GM23338 (cell line): ENCODE measurements around the gene CSGALNACT2. TPM values are rescaled to one million over a fixed set of nuclear protein-coding genes. Genes with fewer than 3 reads are reported as not detected.

Experiments
- ATAC-seq: fragments of 200-7000 bp; cut with Tn5 transposase; 3 replicates; pipeline ENCODE4 v1.9.1; 2020
- DNase-seq: peaks from one replicate; pipeline ENCODE4 v3.0.0-alpha.2; 2015; ENCODE audit warnings: low spot score
- H2AFZ ChIP-seq: fragments of 200-600 bp; sonication (generic); 2 replicates; pipeline ENCODE4 v1.8.0; 2016; ENCODE audit warnings: antibody characterized with exemption, mild to moderate bottlenecking, moderate library complexity
- H3F3A ChIP-seq: fragments of 200-600 bp; sonication (generic); replicated peaks from 2 replicates; pipeline ENCODE4 v1.8.0; 2017; ENCODE audit warnings: antibody characterized with exemption, mixed run types, low read depth
- H3K27ac ChIP-seq: fragments of 200-600 bp; sonication (generic); 2 replicates; pipeline ENCODE4 v1.6.1; 2016; ENCODE audit warnings: low read depth
- H3K27me3 ChIP-seq: fragments of 200-600 bp; sonication (generic); 2 replicates; pipeline ENCODE4 v1.8.0; 2016; ENCODE audit warnings: mild to moderate bottlenecking, mixed run types, moderate library complexity; ENCODE audit not compliant: insufficient read depth
- H3K36me3 ChIP-seq: fragments of 200-600 bp; sonication (generic); 2 replicates; pipeline ENCODE4 v1.8.0; 2016; ENCODE audit warnings: mild to moderate bottlenecking; ENCODE audit not compliant: insufficient read depth
- H3K4me1 ChIP-seq: fragments of 200-600 bp; sonication (generic); 2 replicates; pipeline ENCODE4 v1.8.0; 2016; ENCODE audit warnings: mild to moderate bottlenecking, moderate library complexity; ENCODE audit not compliant: insufficient read depth
- H3K4me2 ChIP-seq: fragments of 200-600 bp; sonication (generic); 2 replicates; pipeline ENCODE4 v1.7.1; 2017; ENCODE audit warnings: mixed run types
- H3K4me3 ChIP-seq: fragments of 200-600 bp; sonication (generic); 2 replicates; pipeline ENCODE4 v1.6.1; 2016; ENCODE audit warnings: mixed run types
- H3K79me2 ChIP-seq: fragments of 200-600 bp; sonication (generic); replicated peaks from 2 replicates; pipeline ENCODE4 v1.8.0; 2017; ENCODE audit warnings: mild to moderate bottlenecking; ENCODE audit not compliant: insufficient read depth
- H3K9me2 ChIP-seq: fragments of 200-600 bp; sonication (generic); 2 replicates; pipeline ENCODE4 v1.8.0; 2017; ENCODE audit not compliant: insufficient read depth
- H4K20me1 ChIP-seq: fragments of 200-600 bp; sonication (generic); replicated peaks from 2 replicates; pipeline ENCODE4 v1.8.0; 2017; ENCODE audit warnings: mild to moderate bottlenecking; ENCODE audit not compliant: insufficient read depth
- H3K27ac Mint-ChIP-seq: 2 replicates; pipeline ENCODE4 v1.8.0; 2020; ENCODE audit warnings: inconsistent platforms, mild to moderate bottlenecking, moderate library complexity, mixed read lengths
- H3K27me3 Mint-ChIP-seq: 3 replicates; pipeline ENCODE4 v1.8.0; 2022; ENCODE audit warnings: low read depth, mild to moderate bottlenecking, moderate library complexity, mixed read lengths, inconsistent platforms; ENCODE audit not compliant: insufficient read depth, poor library complexity
- H3K36me3 Mint-ChIP-seq: 3 replicates; pipeline ENCODE4 v1.8.0; 2021; ENCODE audit warnings: low read depth, mild to moderate bottlenecking, inconsistent platforms, moderate library complexity, mixed read lengths
- H3K4me1 Mint-ChIP-seq: 3 replicates; pipeline ENCODE4 v1.8.0; 2020; ENCODE audit warnings: mild to moderate bottlenecking, inconsistent platforms, mixed read lengths
- H3K4me3 Mint-ChIP-seq: 3 replicates; pipeline ENCODE4 v1.8.0; 2021; ENCODE audit warnings: moderate library complexity, mild to moderate bottlenecking, inconsistent platforms, mixed read lengths
- H3K9me3 Mint-ChIP-seq: 3 replicates; pipeline ENCODE4 v1.8.0; 2020; ENCODE audit warnings: moderate library complexity, mild to moderate bottlenecking, inconsistent platforms, mixed read lengths
- EZH2 ChIP-seq: fragments of 200-600 bp; sonication (generic); IDR thresholded peaks from one replicate; pipeline ENCODE4 v1.8.0; 2017; ENCODE audit warnings: antibody characterized with exemption, mild to moderate bottlenecking, low read depth; ENCODE audit not compliant: unreplicated experiment
- EZH2phosphoT487 ChIP-seq: fragments of 200-600 bp; sonication (generic); IDR thresholded peaks from one replicate; pipeline ENCODE4 v1.8.1; 2018; ENCODE audit warnings: antibody characterized with exemption; ENCODE audit not compliant: unreplicated experiment
- JUNB ChIP-seq: IDR thresholded peaks from one replicate; pipeline ENCODE4 v1.6.1; 2016; ENCODE audit warnings: antibody characterized with exemption; ENCODE audit not compliant: unreplicated experiment
- NANOG ChIP-seq: IDR thresholded peaks from 2 replicates; pipeline ENCODE4 v1.6.1; 2016; ENCODE audit warnings: antibody characterized with exemption, borderline replicate concordance
- POLR2AphosphoS5 ChIP-seq: IDR thresholded peaks from 2 replicates; pipeline ENCODE4 v1.6.1; 2016; ENCODE audit warnings: antibody characterized with exemption, low read depth
- ZNF114 ChIP-seq: fragments of 250-450 bp; sonication (Bioruptor Pico); IDR thresholded peaks from 2 replicates; pipeline ENCODE4 v1.5.0; 2020; ENCODE audit warnings: mild to moderate bottlenecking, moderate library complexity
- ZNF331 ChIP-seq: fragments of 250-450 bp; sonication (Bioruptor Pico); IDR thresholded peaks from 2 replicates; pipeline ENCODE4 v1.5.0; 2020; ENCODE audit warnings: low read depth, mild to moderate bottlenecking, moderate library complexity
- polyA plus RNA-seq: library from polyadenylated mRNA; unstranded; fragments of >200 nt; fragmentation: Nextera tagmentation; extraction: Ambion mirVana; gene quantifications from 2 replicates; pipeline ENCODE4 v1.2.1, GENCODE V29; 2016
- total RNA-seq: library from RNA; depleted of rRNA; stranded (reverse); fragments of >200 nt; shearing (Covaris generic); gene quantifications from 2 replicates; pipeline ENCODE4 v1.2.3, GENCODE V29; 2014
- TF ChIP-seq, protein P1 (sequence below): IDR thresholded peaks from 2 replicates; pipeline ENCODE4 v1.6.1; 2016; ENCODE audit warnings: antibody characterized with exemption
- TF ChIP-seq, protein P2 (sequence below): fragments of 250-450 bp; sonication (Bioruptor Pico); IDR thresholded peaks from 2 replicates; pipeline ENCODE4 v1.5.0; 2020; ENCODE audit warnings: mild to moderate bottlenecking, moderate library complexity
- TF ChIP-seq, protein P3 (sequence below), 2 experiments: fragments of 200-600 bp in 1 of 2; sonication (generic) in 1 of 2; conservative IDR thresholded peaks; 2 replicates each; pipeline versions ENCODE4 v1.5.1 to v1.6.1; 2016 to 2017; ENCODE audit warnings: antibody characterized with exemption in 2 of 2, low read depth in 2 of 2, mild to moderate bottlenecking in 2 of 2, moderate library complexity in 1 of 2
- TF ChIP-seq, protein P4 (sequence below): IDR thresholded peaks from one replicate; pipeline ENCODE4 v1.6.1; 2018; ENCODE audit warnings: antibody characterized with exemption; ENCODE audit not compliant: unreplicated experiment

CSGALNACT2 gene
- total and polyA plus RNA-seq, 2 experiments from 2014 or later = 3.0 to 4.6 TPM

DNA sequence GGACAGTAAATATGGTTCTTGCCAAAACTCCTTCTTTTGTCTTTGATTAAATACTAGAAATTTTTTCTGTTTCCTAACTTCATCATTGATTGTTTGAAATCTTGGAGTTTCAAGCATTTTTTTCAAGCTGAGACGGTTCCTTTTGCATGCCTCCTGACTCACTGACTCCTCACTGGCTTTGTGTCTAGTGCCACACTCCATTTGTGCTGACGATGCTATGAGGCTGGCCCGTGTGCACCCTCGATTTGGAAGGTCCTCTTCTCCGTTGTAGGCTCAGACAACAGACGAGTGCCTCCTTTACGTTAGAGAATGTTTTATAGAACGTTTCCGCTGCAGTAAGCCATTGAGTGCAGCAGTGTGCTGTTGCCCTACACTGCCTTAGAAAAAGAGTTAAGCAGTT is 10.8 kb upstream of the CSGALNACT2 start:
- H3K4me3 ChIP-seq = no peak overlapping the region
- Mint-ChIP-seq H3K36me3 (no peaks in the 10 kb centered on the region), H3K27ac (no peak overlapping the region), H3K4me1 (no peaks in the 10 kb centered on the region; the same call in 1 of the 3 replicates), H3K27me3 (peaks cover 3% of the 10 kb centered on the region), H3K4me3 (no peak overlapping the region), H3K9me3 (no peaks in the 10 kb centered on the region)
- H3F3A ChIP-seq = no peaks in the 10 kb centered on the region
- no peak for TF ChIP-seq NANOG
- no peak for TF ChIP-seq EZH2
- no peak for TF ChIP-seq POLR2AphosphoS5
- TF ChIP-seq EZH2phosphoT487 = no peak
- TF ChIP-seq, protein P1, sequence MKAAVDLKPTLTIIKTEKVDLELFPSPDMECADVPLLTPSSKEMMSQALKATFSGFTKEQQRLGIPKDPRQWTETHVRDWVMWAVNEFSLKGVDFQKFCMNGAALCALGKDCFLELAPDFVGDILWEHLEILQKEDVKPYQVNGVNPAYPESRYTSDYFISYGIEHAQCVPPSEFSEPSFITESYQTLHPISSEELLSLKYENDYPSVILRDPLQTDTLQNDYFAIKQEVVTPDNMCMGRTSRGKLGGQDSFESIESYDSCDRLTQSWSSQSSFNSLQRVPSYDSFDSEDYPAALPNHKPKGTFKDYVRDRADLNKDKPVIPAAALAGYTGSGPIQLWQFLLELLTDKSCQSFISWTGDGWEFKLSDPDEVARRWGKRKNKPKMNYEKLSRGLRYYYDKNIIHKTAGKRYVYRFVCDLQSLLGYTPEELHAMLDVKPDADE = no peak
- TF ChIP-seq, protein P2, sequence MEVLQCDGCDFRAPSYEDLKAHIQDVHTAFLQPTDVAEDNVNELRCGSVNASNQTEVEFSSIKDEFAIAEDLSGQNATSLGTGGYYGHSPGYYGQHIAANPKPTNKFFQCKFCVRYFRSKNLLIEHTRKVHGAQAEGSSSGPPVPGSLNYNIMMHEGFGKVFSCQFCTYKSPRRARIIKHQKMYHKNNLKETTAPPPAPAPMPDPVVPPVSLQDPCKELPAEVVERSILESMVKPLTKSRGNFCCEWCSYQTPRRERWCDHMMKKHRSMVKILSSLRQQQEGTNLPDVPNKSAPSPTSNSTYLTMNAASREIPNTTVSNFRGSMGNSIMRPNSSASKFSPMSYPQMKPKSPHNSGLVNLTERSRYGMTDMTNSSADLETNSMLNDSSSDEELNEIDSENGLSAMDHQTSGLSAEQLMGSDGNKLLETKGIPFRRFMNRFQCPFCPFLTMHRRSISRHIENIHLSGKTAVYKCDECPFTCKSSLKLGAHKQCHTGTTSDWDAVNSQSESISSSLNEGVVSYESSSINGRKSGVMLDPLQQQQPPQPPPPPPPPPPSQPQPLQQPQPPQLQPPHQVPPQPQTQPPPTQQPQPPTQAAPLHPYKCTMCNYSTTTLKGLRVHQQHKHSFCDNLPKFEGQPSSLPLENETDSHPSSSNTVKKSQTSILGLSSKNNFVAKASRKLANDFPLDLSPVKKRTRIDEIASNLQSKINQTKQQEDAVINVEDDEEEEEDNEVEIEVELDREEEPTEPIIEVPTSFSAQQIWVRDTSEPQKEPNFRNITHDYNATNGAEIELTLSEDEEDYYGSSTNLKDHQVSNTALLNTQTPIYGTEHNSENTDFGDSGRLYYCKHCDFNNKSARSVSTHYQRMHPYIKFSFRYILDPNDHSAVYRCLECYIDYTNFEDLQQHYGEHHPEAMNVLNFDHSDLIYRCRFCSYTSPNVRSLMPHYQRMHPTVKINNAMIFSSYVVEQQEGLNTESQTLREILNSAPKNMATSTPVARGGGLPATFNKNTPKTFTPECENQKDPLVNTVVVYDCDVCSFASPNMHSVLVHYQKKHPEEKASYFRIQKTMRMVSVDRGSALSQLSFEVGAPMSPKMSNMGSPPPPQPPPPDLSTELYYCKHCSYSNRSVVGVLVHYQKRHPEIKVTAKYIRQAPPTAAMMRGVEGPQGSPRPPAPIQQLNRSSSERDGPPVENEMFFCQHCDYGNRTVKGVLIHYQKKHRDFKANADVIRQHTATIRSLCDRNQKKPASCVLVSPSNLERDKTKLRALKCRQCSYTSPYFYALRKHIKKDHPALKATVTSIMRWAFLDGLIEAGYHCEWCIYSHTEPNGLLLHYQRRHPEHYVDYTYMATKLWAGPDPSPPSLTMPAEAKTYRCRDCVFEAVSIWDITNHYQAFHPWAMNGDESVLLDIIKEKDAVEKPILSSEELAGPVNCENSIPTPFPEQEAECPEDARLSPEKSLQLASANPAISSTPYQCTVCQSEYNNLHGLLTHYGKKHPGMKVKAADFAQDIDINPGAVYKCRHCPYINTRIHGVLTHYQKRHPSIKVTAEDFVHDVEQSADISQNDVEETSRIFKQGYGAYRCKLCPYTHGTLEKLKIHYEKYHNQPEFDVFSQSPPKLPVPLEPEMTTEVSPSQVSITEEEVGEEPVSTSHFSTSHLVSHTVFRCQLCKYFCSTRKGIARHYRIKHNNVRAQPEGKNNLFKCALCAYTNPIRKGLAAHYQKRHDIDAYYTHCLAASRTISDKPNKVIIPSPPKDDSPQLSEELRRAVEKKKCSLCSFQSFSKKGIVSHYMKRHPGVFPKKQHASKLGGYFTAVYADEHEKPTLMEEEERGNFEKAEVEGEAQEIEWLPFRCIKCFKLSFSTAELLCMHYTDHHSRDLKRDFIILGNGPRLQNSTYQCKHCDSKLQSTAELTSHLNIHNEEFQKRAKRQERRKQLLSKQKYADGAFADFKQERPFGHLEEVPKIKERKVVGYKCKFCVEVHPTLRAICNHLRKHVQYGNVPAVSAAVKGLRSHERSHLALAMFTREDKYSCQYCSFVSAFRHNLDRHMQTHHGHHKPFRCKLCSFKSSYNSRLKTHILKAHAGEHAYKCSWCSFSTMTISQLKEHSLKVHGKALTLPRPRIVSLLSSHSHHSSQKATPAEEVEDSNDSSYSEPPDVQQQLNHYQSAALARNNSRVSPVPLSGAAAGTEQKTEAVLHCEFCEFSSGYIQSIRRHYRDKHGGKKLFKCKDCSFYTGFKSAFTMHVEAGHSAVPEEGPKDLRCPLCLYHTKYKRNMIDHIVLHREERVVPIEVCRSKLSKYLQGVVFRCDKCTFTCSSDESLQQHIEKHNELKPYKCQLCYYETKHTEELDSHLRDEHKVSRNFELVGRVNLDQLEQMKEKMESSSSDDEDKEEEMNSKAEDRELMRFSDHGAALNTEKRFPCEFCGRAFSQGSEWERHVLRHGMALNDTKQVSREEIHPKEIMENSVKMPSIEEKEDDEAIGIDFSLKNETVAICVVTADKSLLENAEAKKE (CRISPR knock-in tag) = no peak
- TF ChIP-seq ZNF114 (CRISPR knock-in tag) = no peak
- TF ChIP-seq, protein P3, sequence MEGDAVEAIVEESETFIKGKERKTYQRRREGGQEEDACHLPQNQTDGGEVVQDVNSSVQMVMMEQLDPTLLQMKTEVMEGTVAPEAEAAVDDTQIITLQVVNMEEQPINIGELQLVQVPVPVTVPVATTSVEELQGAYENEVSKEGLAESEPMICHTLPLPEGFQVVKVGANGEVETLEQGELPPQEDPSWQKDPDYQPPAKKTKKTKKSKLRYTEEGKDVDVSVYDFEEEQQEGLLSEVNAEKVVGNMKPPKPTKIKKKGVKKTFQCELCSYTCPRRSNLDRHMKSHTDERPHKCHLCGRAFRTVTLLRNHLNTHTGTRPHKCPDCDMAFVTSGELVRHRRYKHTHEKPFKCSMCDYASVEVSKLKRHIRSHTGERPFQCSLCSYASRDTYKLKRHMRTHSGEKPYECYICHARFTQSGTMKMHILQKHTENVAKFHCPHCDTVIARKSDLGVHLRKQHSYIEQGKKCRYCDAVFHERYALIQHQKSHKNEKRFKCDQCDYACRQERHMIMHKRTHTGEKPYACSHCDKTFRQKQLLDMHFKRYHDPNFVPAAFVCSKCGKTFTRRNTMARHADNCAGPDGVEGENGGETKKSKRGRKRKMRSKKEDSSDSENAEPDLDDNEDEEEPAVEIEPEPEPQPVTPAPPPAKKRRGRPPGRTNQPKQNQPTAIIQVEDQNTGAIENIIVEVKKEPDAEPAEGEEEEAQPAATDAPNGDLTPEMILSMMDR (conservative IDR thresholded peaks at IDR 0.05; ENCODE audit: low read depth in 2 of 2) = no peak
- TF ChIP-seq, protein P4, sequence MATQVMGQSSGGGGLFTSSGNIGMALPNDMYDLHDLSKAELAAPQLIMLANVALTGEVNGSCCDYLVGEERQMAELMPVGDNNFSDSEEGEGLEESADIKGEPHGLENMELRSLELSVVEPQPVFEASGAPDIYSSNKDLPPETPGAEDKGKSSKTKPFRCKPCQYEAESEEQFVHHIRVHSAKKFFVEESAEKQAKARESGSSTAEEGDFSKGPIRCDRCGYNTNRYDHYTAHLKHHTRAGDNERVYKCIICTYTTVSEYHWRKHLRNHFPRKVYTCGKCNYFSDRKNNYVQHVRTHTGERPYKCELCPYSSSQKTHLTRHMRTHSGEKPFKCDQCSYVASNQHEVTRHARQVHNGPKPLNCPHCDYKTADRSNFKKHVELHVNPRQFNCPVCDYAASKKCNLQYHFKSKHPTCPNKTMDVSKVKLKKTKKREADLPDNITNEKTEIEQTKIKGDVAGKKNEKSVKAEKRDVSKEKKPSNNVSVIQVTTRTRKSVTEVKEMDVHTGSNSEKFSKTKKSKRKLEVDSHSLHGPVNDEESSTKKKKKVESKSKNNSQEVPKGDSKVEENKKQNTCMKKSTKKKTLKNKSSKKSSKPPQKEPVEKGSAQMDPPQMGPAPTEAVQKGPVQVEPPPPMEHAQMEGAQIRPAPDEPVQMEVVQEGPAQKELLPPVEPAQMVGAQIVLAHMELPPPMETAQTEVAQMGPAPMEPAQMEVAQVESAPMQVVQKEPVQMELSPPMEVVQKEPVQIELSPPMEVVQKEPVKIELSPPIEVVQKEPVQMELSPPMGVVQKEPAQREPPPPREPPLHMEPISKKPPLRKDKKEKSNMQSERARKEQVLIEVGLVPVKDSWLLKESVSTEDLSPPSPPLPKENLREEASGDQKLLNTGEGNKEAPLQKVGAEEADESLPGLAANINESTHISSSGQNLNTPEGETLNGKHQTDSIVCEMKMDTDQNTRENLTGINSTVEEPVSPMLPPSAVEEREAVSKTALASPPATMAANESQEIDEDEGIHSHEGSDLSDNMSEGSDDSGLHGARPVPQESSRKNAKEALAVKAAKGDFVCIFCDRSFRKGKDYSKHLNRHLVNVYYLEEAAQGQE = no peak
- no peak for TF ChIP-seq ZNF331
- no peak for TF ChIP-seq JUNB
- H4K20me1 ChIP-seq = no peaks in the 10 kb centered on the region
- H3K27me3 ChIP-seq = no peaks in the 10 kb centered on the region
- DNase-seq = no peak
- H3K79me2 ChIP-seq = no peaks in the 10 kb centered on the region
- H3K4me2 ChIP-seq = no peak overlapping the region
- no peaks in the 10 kb centered on the region for H3K9me2 ChIP-seq
- H2AFZ ChIP-seq = no peak overlapping the region
- no peak overlapping the region for H3K27ac ChIP-seq
- no peak for ATAC-seq
- no peaks in the 10 kb centered on the region; the same call in 1 of the 2 replicates for H3K36me3 ChIP-seq
- no peaks in the 10 kb centered on the region for H3K4me1 ChIP-seq
